SHP77 treated with DMSO at 0.1 percent for 48 hours (cell line): Measurements from ENCODE around the gene TAAR2.
"Not testable (repeated sequence)": the region's sequence is repeated elsewhere in the genome, so short reads cannot be mapped to it uniquely, and the experiment has no call there.

Experiments
- DNase-seq: peaks from one replicate; lab custom pipeline; 2025; lab: John Stamatoyannopoulos, UW

TAAR2 gene, protein sequence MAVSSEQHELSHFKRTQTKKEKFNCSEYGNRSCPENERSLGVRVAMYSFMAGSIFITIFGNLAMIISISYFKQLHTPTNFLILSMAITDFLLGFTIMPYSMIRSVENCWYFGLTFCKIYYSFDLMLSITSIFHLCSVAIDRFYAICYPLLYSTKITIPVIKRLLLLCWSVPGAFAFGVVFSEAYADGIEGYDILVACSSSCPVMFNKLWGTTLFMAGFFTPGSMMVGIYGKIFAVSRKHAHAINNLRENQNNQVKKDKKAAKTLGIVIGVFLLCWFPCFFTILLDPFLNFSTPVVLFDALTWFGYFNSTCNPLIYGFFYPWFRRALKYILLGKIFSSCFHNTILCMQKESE

DNA sequence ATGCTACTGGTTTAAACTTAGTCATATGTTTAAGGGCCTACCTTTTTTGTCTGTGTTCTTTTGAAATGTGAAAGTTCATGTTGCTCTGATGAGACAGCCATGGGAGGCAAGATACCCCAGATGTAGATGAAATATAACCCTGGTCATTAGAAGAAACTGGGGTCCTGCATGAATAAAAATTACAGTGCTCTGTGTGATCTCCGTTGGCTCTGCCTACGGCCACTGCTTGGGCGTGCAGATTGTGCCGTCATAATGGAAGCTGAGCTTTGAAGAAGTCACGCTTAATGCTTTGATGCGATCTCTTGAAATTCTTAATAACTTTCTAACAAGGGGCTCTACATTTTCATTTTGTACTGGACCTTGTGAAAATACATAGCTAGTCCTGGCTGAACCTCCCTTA is at the start of gene TAAR2:
TAAR2 (minus strand) TSS at position 101 of the 400 bp plus-strand sequence; CDS start at position 101, 0 bp downstream.
- DNase-seq: no peak

DNA sequence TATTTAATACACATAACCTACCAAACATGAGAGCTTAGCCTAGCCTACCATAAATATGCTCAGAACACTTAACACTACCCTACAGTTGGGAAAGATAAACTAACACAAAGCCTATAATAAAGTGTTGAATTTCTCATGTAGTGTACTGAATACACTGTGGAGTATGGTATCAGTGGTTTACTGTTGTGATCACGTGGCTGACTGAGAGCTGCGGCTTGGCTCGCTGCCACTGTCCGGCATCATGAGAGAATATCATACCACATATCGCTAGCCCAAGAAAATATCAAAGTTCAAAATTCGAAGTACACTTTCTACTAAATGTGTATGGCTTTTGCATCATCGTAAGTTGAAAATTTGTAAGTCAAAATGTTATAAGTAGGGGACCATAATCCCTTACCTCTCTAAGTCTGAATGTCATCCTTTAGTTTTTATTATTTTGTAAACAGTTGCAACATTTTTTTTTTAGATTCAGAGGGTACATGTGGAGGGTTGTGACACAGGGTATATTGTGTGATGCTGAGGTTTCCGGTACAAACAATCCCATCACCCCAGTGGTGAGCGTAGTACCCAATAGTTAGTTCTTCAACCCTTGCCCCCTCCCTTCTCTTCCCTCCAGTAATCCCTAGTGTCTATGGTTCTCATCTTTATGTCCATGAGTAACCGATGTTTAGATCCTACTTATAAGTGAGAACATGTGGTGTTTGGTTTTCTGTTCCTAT is 49.5 kb upstream of the TAAR2 start:
- DNase-seq: no peak

DNA sequence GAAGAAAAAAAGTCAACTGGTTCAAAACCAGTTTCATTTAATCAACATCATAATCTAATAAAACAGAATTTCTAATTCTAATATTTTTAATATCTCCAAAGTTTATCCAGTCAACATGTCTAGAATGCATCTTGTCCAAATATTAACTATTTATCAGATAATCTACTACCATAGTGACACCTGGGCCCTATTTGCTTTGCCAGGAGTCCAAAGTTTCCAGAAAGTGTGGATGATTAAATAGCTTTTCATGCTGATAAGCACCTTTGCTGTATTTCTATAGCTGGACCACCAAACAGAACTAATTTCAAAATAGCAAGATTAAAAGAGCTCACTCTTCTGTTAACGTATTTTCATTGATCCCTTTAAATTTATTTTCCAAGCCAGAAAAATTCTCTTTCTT is 47.2 kb upstream of the TAAR2 start:
- DNase-seq: no peak

DNA sequence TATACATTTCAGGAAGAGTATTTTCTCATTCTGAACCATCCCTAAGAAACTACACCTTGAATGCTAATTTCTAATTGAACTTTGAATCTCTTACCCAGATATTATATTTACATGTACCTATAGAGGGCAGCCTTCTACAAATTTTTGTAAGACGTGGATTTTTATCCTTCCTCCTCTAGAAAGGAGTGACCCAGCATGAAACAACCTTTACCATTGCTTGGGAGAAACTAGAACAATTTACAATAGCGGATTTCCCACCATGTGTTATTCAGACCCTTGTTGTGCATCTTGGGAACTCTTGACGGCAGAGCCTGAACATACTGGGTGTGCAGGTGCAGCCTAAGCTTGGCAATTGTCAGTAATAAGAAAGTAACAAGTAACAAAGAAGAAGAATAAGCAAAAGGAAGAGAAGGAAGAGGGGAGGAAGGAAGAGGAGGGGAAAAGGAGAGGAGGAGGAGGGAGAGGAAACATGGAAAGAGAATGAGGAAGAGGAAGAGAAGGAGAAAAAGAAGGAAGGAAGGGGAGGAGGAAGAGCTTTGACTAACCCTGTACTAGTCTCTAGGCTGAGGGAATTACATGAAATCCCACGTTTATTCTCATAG is 45.7 kb upstream of the TAAR2 start:
- DNase-seq: peak; percentile 55

DNA sequence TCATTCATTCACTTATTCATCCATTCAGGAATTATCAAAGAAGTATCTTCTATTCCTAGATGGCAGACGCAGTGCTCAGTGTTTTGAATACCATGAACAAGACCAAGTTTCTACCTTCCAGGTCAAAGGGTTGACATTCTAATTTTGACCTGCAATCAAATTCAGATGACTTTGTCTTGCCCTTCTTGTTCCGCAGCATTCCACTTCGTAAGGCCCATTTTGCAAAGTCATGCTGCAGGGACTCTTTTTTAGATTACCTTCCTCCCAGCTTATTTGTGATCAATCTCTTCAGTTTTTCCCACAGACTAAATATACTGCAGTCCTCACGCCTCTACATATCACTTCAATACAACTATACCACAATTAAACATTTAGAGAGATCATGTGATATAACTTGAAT is 42.0 kb upstream of the TAAR2 start:
- no peak for DNase-seq

DNA sequence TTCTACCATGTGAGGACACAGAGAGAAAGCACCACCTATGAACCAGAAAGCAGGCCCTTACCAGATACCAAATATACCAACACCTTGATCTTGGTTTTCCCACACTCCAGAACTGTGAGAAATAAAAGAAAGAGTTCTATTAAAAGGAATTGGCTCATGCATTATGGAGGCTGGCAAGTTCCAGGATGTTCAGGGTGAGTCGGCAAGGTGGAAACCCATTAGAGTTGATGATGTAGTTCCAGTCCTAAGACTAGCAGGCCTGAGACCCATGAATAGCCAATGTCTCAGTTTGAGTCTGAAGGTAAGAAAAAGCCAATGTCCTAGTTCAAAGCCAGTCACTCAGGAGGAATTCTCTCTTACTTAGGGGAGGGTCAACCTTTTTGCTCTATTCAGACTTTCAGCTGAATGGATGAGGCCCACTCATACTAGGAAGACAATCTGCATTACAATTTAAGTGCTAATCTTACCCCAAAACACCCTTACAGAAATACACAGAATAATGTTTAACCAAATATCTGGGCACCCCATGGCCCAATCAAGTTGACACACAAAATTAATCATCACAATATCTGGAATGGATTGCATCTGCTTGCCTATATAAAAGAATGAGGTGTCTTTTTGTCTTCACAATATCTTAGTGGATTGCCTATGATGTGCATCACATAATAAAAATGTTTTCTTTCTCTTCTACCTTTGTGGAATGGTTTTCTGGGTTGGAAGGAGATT is 40.4 kb upstream of the TAAR2 start:
- no peak for DNase-seq

DNA sequence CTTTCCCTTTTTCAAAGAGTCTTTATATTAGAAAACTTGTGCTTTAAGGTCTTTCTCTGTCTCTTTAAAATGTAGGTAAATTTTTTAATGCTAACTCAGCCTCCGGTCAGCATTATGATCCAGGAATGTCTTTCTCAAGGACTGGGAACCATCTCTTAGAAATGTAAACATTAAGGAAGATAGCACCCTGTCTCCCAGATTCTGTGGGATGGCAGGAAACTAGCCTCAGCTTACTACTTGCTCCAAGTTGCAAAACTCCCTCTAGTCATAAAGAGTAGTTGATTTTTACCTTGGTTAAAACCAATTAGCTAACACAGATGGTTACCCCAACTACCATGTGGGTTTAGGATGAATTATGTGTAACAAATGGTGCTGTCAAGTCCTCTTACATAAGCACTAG is 39.6 kb upstream of the TAAR2 start:
- no peak for DNase-seq

DNA sequence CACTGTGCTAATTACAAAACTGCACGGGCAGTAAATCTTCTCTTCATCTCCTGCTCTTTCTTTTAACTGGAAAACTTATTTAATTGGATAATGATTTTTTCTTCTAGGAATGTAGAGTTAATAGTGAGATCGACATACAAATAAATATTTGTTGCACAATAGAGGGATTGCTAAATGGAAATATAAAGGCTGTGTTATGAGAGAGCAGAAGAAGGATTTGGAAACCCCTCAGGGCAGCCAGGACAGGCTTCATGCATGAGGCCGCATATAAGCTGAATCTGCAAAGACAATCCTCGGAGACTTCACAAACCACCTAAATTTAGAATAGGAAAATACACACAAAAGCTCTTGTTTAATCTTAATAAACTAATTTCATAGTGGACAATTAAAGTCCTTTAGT is 37.8 kb upstream of the TAAR2 start:
- no peak for DNase-seq

DNA sequence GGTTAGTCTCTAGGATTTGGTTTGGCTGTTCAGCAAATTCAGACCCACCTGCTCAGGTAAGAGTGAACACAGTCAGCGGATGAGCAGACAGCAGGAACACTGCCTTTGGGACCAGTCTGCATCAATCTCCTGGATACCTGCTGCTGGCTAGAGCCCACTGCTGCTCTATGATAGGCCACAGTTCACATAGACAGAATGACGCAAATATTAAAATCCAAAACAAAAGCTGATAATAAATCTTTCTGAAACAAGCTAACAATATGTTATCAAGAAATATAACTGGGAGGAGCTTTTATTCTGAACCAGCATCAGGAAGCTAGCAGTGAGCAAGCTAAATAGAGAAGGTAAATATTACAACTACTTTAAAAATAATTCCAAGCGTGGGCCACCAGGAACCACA is 35.0 kb upstream of the TAAR2 start, which contains the start of gene TAAR1:
TAAR1 (minus strand) TSS at position 101 of the 400 bp plus-strand sequence. CDS start 13,179 bp downstream, outside the sequence.
- peak; percentile 85 for DNase-seq

DNA sequence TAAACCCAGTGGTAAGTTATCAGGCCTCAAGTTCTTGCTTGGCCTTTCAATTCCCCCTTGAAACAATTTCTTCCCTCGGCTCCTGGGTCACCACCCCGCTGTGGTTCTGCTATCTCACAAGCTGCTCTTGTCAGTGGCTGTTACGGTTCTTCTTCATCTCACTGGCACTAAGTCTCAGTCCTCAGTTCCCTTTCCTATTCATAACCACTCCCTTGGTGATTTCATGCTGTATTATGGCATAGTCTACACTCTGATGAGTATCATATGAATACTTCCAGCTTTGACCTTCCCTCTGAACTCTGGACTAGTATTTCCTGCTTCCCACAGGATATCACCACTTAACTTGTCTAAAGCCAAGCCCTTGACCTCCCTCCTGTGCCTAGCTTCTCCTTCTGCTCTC is 27.0 kb upstream of the TAAR2 start:
- no peak for DNase-seq

DNA sequence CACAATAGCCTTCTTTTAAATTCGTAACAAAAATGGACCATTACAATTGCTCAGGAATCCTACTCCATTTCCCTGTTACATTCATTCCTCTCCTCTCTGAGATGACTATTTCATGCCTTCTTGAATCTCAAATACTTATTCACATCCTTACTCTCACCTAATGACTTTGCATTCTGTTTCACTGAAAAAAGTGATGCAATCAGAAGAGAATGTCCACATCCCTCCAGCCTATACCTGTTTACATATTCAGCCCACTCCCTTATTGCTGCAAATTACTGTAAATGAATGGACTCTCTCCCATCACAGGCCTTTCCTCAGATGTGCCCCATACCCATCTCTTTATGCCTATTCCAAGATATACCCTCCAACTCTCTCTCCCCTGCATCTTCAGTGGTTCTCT is 26.4 kb upstream of the TAAR2 start:
- DNase-seq: no peak

DNA sequence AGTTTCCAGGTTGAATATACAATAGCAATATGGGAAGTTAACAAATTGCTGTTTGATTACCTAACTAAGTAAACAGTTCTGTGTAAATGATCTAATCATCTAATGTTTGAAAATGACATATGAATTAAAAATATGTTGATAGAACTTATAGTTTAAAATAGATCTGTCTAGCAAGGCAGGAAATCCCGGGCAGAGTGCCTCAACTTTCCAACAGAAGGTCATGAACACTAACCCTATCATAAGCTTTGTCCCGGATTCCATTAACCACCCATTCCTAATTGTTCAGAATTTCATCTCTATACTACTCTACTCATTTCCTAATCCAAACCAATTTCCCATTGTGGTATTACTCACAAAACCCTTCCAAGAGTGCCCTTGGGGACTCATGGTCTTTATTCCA is 24.8 kb upstream of the TAAR2 start:
- DNase-seq: no peak

DNA sequence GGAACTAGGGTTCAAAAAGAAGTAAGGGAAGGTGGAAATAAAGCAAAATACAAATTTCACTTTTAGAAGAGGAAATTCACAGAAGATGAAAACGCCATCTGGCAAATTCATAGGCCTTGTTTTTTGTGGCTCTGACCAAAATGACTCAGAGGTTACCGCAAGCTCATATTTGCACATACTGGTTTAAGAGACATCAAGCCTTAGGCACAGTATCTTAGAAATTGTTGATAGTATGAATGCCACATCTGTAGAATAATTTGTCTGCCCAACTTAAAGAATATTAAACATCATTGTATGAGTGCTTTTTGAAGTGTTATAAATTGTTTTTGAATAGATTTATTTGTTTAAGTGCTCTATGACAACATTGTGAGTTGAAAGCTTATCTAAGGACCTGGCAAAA is 24.3 kb upstream of the TAAR2 start:
- DNase-seq: no peak

DNA sequence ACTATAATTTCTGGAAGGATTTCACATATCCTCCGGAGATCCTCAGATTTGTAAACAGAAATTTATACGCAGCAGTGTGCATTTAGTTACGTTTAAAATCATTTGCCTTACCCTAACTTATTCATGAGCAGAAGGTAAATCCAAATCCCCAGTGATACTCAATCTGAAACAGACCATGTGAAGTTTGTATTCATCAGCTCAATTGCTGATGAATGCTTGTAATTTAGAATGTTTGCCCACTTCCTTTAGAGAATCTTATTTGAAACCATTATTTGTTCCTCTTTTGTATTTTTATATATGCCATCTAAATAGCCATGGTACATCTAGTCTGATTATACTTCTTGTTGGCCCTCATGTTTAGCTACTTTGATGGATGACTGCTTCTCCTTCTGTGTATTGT is 19.5 kb upstream of the TAAR2 start:
- DNase-seq: no peak

DNA sequence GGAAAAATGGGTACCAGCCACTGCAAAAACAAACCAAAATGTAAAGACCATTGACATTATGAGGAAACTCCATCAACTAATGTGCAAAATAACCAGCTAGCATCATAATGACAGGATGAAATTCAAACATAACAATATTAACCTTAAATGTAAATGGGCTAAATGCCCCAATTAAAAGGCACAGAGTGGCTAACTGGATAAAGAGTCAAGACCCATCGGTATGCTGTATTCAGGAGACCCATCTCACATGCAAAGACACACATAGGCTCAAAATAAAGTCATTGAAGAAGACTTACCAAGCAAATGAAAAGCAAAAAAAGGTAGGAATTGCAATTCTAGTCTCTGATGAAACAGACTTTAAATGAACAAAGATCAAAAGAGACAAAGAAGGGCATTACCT is 13.1 kb upstream of the TAAR2 start:
- not testable (repeated sequence) for DNase-seq

DNA sequence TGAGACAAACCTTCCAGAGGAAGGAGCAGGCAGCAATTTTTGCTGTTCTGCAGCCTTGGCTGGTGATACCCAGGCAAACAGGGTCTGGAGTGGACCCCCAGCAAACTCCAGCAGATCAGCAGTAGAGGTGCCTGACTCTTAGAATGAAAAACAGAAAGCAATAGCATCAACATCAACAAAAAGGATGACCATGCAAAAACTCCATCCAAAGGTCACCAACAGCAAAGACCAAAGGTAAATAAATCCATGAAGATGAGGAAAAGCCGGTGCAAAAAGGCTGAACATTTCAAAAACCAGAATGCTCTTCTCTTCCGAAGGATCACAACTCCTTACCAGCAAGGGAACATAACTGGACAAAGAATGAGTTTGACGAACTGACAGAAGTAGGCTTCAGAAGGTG is 11.8 kb upstream of the TAAR2 start:
- not testable (repeated sequence) for DNase-seq

DNA sequence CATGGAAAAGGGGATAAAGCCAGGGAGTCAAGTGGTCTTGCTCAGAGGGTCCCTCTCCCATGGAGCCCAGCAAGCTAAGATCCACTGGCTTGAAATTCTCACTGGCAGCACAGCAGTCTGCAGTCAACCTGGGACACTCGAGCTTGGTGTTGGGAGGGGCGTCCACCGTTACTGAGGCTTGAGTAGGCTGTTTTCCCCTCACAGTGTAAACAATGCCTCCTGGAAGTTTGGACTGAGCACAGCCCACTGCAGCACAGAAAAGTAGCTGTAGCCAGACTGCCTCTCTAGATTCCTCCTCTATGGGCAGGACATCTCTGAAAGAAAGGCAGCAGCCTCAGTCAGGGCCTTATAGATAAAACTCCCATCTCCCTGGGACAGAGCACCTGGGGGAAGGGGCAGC is 11.2 kb upstream of the TAAR2 start:
- DNase-seq: not testable (repeated sequence)

DNA sequence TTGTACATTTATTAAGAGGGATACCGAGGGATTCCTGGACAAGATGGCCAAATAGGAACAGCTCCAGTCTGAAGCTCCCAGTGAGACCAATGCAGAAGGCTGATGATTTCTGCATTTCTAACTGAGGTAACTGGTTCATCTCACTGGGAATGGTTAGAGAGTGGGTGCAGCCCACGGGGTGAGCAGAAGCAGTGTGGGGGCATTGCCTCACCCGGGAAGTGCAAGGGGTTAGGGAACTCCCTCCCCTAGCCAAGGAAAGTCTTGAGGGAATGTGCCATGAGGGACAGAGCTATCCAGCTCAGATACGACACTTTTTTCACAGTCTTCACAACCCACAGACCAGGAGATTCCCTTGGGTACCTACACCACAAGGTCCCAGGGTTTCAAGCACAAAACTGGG is 10.7 kb upstream of the TAAR2 start:
- DNase-seq: no peak

DNA sequence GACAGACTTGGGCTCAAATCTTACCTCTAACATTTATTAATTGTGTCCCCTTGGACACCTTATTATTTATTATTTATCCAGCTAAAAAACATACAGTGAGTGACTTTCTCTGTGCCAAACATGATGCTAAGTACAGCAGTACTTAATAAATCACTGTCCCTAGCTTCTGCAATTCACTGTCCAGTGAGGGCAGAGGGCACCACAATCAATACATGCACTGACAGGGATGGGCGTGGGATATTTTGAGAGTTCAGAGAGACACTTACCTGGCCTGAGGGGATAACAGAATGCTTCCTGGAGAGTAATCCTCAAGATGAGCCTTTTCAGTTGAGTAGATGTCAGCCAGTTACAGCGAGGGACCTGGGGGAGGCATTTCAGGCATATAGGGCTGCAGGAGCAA is 9.3 kb upstream of the TAAR2 start:
- no peak for DNase-seq

DNA sequence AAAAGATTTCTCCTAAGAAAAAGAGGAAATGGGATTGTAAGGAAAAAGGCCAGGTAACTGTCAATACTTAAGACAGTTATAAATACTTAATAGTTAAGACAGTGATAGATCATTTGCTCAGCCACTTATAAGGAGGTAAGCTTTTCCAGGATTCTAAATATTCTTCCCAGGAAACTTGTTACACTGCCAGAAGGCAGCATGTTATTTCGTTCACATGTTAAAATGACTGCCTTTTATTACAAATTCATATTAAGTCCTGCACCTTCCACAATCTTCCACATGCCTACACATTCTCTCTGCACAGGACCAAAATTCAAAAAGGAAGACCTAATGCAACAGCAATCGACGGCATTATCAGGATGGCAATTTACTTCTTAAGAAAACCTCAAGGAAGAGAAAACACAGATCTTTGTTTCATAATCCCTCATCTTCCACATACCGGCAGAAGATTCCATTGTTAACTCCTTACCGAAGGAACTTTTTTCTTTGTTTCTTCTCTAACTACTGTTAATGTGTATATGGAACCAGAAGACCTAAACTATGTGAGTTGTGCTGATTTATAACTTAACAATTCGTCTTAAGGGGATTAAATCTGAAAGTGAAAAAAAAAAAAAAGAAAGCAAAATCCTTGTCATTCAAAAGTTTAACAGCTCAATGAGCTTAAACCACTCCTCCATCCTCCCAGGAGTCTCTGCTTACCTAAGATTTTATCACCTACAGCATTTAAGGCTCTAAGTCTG is 799 bp downstream of the TAAR2 start:
- no peak for DNase-seq

DNA sequence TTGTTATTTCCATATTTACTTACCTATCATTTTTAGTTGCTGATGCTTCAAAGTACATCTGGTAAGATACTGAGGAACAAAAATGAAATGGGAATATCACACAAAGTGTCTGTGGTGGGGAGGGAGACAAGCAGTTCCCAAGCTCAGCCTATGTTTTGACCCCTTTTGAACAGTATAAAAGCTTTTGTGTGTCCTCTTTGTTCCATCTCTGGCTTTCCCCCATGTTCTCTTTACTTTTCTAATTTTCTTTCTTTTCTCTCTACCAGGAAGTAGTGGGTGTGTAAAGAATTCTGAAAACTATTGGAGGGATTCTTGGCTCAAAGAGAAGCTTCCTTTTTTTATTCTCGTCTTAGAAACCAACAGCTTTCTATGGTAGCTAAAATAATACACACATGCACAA is 7.4 kb downstream of the TAAR2 start:
- DNase-seq: no peak

DNA sequence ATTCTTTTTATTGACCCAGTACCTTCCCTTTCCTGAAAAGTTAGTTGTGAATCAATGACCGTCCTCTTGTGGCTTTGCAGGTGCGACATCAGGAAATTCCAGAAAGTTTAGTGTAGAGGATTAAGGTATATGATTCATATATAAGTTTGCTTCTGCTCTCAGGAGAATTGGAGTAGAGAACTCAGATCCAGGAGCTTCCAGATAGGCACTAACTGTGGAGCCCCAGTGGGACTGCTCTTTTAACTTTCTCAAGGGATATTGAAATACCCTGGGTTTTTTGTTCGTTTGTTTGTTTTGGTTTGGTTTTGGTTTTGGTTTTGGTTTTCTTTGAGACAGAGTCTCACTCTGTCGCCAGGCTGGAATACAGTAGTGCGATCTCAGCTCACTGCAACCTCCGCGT is 9.5 kb downstream of the TAAR2 start:
- no peak for DNase-seq
